Limb (tissue), 2 donors: ENCODE data around the gene PLPP6.
"Not testable (repeated sequence)": the region's sequence is repeated elsewhere in the genome, so short reads cannot be mapped to it uniquely, and the experiment has no call there.

ENCODE experiments used
- DNase-seq, 2 donors: peaks; one replicate each; pipeline ENCODE4 v3.0.0-alpha.2; 2016; ENCODE audit errors: extremely low spot score in 2 of 2

The PLPP6 gene

DNA sequence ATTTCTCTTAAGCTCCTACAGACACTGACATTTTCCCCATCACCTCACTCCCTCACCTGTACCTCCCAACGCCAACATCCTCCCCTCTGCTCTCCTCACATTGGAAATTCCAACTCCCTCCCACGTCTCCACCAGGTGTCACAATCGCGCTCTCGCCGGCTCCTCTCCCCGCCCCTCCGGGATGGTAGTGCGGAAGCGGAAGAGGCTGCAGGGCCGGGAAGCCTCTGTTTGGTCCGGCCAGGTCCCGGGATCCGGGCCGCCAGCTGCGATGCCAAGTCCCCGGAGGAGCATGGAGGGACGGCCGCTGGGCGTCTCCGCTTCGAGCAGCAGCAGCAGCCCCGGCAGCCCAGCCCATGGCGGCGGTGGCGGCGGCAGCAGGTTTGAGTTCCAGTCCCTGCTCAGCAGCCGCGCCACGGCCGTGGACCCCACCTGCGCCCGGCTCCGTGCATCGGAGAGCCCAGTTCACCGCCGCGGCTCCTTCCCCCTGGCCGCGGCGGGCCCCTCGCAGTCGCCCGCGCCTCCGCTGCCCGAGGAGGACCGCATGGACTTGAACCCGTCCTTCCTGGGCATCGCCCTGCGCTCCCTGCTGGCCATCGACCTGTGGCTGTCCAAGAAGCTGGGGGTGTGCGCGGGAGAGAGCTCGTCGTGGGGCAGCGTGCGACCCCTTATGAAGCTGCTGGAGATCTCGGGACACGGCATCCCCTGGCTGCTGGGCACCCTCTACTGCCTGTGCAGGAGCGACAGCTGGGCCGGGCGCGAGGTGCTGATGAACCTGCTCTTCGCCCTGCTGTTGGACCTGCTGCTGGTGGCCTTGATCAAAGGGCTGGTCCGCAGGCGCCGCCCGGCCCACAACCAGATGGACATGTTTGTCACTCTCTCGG lies at the start of gene PLPP6:
Gene PLPP6, plus strand, starts transcription at position 187 of the 881 bp plus-strand sequence. Its CDS starts 82 bp downstream, at position 269.
- peak; percentile 85 to 89 for DNase-seq

DNA sequence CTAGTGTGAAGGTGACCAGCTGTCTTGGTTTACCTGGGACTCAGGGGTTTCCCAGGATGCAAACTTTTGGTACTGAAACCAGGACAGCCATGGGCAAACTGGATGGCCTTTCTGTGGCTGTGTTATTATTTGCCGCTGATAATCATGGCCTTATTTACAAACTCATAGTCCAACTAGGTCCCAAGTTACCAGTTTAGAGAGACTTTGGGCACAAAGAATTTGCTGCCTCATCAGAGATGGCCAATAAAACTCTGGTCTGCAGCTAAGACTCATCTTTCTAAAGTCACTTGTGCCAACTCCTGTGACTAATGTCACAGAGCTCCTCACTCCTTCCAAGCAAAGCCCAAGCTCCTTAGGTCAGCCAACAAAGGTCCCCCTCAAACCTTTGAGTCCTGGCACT lies 47.5 kb upstream of the PLPP6 start:
- no peak for DNase-seq

DNA sequence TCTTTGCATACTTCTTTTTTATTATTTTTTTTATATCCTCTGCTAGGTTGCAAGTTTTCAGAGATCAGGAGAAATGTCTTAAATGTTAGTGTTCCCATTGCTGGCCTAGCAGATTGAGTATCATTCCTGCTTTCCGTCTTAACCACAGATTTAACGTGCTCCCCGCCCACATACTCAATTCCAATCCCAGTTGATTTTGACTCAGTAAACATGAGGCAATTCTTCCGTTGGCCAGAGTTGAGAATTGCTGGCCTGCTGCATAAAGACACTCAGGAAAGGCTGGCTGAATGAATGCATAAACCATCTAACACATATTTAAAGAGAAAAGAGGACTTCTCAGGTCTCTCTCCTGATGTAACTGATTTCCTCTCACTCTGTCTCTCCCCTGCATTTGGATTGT lies 46.8 kb upstream of the PLPP6 start:
- no peak for DNase-seq

DNA sequence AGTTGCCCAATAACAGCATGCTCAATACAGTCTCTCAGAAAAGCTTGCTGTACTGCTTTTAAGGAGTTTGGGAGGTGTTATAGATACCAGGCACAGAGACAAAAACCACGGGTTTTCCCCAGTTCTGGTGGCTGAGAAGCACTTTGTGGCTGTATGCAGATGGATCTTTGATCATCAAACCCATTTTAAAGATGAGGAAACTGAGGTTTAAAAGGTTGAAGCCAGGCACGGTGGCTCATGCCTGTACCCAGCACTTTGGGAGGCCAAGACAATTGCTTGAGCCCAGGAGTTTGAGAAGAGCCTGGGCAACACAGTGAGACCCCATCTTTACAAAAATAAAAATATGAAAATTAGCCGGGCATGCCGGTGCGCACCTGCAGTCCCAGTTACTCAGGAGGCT lies 46.3 kb upstream of the PLPP6 start:
- DNase-seq = no peak

DNA sequence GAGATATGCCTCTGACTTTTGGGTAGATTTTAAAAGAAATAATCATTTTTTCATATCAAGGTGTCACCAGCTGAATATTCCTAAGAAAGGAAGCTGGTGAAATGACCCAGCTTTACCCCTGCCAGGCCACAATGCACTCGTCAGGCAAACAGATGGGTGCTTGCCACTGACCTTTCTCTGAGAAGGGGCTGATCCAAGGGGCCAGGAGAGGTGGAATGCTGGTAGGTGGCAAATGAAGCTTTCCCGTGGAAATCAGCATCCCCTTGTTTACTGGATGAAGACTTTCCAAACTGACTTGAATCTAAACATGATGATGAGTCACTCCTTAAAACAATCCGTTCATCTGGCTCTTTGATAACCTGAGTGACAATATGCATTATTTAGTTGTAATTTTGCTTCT lies 44.3 kb upstream of the PLPP6 start:
- DNase-seq = no peak

DNA sequence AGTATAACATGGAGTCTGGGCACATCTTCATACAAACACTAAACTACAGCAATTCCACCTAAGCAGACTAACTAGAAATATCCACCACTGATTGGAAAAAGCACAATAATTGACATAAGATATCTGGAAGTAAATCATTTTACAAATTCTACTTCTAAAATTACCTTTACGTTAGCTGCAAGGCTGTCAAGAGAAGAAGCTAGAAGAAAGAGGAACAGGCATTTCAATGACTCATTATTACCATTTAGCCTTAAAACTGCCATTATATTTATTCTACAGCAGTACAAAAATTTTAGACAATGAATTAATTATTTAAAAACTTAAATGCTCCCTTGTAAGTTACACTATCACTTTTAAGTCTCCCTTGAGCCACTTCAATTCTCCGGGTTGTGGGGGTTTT lies 43.4 kb upstream of the PLPP6 start:
- no peak for DNase-seq

DNA sequence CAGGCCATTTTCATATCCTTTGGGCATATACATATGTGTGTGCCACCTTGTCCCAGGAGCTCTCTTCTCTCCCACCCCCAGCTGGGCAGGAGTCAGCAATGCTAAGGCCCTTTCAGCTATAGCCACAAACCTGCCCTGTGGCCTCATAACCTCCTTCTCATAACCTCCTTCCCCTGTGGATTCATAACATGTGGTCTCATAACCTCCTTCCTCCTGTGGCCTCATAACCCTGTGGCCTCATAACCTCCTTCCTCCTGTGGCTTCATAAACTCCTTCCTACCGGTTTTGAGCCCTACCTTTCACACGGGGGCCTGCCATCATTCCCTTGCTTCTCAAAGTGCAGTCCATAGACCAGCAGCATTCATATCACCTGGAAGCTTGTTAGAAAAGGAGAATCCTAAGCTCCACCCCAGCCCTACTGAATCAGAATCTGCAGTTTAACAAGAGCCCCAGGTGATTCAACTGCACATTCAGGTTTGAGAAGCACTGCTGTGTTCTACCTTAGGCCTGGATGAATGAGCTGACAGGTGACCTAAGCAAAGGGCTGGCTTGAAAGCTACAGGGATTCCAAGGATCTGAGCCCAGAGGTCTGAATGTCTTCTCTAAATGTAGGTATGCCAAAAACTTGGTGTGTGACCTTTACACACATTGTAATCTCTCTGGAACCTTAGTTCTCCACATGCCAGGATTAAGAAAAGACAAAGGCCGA lies 41.9 kb upstream of the PLPP6 start:
- DNase-seq = no peak

DNA sequence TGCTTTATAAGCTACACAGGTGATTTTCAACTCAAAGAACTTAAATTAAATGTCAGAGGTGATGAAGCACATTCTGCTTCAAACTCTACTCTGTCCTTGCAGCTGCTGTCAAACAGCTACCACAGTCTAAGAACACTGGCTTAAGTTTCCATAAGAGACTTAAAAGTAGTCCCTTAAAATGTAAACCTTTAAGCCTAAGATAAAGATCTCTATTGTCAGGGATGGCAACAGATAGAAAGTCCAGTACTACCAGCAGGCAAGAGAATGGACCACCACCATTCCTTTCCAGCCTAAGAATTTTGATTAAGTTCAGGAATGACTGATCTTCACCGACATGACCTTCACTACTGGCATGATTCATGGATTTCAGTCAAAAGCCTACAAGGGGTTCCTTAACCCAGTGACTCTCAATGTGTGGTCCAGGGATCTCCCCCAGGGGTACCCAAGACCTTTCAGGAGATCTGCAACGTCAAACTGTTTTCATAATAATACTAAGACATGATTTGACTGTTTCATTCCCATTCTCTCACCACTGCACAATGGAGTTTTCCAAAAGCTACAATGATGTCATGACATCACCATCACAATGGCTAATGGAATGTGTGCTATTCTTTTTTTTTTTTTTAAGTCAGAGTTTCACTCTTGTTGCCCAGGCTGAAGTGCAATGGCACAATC lies 41.1 kb upstream of the PLPP6 start:
- no peak for DNase-seq

DNA sequence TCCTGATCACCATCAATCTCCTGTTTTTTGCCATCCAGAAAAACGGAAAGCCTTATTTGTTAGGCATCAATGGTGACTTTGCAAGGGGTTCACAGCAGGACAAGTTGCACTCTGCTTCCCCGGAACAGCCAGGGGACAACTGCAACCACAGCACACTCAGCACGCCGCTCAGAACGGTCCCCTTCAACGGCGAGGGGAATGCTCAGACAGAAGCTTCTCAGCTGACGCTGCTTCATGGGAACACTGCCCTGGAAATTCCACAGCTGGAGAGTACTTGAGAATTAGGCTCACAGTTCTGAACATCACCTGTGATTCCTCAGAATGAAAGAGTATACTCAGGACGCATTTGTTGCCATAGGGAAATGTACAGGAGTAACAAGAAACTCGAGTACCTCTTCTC lies 40.1 kb upstream of the PLPP6 start:
- no peak for DNase-seq

DNA sequence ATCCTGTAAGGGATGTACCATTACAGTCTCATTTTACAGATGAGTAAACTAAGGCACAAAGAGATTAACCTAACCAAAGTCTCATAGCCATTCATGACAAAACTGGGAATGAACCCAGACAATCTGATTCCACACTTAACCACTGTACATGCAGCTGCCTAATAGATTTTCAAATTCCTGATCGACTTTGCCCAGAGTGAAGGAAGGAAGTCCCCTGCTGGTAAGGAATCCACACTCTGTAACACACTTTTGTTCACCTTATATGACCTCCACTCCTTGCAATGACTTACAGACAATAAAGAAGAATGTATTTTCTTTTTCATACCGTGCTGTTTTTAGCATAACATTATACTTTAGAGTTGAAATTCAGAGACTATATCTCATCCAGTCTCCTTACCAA lies 31.3 kb upstream of the PLPP6 start:
- no peak for DNase-seq

DNA sequence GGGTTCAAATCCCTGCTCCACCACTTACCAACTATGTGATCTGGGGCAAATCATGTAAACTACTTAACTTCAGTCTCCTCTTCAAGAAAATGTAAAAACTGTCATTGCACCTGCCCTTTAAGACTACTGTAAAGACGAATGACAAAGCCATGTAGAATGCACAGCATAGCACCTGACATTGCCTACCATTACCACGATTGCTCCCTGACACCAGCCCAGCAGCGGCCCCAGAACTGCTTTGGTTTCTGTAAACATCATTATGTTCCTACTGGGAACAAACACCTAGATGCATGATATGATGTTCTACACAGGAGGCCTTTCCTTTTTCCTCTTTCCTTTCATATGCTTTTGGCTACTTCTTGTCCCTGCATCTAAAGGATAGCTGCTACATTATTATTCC lies 23.1 kb upstream of the PLPP6 start:
- DNase-seq = no peak

DNA sequence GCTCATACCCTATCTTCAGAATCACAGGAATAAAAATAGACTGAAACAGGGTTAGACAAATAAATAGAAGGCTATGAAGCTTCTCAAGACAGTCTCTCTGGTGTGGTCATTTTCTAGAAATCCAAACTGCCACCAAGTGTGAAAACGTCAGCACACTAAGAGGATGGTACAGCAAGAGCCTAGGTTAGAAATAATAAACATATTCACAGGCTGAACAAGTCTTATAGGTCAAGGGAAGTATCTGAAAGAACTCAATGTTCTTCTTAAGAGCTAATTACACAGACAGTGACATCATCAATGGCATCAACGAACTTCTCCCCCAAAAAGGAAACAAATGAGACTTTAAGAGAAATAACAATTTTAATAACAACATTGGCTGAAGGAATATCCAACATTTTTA lies 22.7 kb upstream of the PLPP6 start:
- no peak for DNase-seq

DNA sequence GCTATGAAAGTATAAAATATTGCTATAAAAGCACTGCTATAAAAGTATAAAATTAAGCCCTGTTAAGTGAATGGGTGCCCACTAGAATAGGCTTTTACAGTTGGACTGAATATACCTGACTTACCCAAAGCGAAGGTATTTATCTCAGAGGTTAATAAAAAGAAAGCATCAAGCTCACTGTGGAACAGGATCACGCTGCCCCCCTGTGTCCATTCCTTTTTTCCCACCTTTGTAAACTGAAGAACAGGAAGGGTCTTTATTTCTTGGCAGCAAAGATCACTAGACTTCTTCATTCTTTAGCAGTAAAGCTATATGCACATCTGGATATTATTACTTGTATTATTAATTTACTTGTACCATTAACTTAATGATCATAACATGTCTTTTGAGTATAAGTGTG lies 22.1 kb upstream of the PLPP6 start:
- DNase-seq = peak in 1 of 2 donors; percentile 38

DNA sequence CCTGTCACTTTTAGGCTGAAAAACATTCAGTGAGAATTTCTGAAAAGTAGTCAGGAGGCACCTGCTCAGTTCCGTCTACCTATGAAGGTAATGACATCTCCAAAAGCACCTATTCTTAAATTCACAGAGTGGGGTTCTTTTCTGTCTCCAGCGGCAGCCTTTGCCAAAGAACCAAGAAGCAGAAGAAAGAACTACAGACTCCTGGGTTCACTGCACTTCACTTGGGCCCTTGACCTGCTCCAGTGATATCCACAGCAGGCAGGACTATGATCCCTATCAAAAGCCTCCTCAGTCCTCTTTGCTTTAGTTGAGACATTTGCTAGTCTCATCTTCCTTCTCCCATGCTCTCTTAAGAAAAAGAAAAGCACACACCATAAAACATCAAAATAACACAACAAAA lies 19.7 kb upstream of the PLPP6 start:
- no peak for DNase-seq

DNA sequence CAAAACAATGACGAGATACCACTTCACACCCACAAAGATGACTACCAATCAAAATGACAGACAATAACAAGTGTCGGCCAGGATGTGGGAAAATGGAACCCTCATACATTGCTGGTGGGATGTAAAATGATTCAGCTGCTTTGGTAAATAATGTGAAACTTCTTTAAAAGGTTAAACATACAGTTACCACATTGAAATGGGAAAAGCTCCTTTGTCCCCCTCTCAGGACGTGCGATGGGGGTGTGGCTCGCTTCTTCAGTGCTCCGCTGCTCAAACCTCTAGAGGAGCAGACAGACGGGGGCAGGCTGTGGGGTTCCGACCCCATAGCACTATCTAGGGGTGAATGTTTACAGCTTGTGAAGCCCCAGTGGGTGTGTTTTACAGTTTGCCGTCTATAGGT lies 8.0 kb upstream of the PLPP6 start:
- no peak for DNase-seq

DNA sequence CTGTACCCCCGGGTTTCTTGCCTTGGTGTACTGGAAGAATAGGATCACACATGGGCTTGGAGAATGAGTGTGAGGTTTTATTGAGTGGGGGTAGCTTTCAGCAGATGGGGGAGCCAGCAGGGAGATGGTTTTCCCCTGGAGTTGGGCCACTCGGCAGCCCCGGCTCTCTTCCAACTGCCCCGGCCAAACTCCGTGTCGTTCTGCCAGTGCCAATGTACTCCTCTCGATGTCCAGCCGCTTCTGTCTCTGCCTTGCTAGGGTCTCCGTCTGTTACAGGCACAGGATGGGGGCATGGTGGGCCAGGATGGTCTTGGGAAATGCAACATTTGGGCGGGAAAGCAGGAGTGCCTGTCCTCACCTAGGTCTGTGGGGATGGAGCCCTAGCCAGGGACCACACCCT lies 7.6 kb upstream of the PLPP6 start:
- DNase-seq = no peak

DNA sequence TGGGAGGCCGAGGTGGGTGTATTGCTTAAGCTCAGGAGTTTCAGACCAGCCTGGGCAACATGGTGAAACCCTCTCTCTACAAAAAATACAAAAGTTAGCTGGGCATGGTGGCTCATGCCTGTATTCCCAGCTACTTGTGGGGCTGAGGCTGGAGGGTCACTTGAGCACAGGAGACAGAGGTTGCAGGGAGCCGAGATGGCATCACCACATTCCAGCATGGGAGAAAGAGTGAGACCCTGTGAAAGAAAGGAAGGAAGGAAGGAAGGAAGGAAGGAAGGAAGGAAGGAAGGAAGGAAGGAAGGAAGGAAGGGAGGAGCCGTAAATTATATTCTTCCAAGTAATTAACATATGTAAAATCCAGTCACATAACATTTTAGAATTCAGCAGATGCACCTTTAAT lies 5.9 kb upstream of the PLPP6 start:
- not testable (repeated sequence) for DNase-seq

DNA sequence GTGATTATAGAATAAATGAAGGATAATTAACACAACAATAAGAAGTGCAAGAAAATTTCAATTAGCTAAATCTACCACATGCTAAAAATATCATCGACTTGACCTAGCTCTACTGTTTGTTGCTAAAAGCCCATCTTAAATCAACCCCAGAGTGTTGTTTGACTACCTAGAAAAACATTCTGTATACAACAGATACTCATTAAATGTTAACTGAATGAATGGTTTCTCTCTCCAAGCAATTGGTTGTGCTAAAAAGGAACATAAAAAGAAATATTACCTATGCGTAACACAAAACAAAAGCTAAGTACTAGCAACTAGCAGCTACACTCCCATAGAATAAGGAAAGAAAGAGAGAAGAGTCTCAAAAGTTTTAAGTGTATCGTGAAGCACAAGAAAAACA lies 5.5 kb upstream of the PLPP6 start:
- no peak for DNase-seq

DNA sequence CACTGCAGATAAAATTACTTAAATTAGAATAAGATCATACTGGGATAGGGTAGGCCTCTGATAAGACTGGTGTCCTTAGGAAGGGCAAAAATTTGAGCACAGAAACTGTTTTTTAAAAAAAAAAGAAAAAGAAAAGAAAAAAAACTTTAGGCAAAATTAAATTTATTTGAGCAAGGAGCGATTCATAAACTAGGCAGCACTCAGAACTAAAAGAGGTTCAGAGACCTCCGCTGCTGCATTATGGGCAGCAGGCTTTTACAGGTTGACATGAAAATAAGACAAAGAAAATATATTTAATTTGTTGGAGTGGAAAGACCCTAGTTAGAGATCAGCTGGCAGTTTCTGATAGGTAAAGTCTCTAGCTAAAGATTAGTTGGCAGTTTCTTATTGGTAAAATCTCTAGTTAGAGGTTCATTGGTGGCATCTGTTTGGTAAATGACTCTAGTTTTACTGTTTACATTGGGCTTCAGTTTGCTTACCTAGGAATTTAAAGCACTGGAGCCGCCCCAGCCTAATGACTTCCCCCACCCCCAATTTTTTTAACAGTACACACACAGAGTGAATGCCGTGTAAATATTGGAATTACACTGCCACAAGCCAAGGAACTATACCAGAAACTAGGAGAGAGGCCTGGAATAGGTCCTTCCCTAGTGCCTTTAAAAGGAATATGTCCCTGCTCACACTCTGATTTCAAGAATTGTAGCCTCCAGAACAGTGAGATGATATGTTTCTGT lies 4.5 kb upstream of the PLPP6 start:
- DNase-seq = no peak

DNA sequence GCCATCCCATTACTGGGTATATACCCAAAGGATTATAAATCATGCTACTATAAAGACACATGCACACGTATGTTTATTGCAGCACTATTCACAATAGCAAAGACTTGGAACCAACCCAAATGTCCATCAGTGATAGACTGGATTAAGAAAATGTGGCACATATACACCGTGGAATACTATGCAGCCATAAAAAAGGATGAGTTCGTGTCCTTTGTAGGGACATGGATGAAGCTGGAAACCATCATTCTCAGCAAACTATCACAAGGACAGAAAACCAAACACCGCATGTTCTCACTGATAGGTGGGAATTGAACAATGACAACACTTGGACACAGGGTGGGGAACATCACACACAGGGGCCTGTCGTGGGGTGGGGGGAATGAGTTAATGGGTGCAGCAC lies 1.4 kb upstream of the PLPP6 start:
- not testable (repeated sequence) for DNase-seq

DNA sequence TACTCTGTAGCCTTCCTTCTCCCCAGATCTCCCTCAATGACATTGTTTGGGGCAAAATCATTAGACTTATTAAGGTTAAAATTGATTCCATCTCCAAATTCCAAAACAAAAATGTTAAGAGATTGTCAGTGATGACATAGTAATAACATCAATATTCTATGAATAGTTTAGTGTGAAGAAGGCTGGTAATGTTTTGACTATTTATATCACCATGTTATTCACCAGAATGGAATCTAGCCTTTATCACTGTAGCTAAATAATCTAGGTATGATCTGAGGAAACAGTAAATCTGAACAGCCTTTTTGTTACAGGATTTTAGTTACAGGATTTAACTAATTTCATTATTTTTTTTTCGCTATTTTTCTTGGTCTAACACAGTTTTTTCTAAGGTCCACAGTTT lies 929 bp upstream of the PLPP6 start:
- no peak for DNase-seq

DNA sequence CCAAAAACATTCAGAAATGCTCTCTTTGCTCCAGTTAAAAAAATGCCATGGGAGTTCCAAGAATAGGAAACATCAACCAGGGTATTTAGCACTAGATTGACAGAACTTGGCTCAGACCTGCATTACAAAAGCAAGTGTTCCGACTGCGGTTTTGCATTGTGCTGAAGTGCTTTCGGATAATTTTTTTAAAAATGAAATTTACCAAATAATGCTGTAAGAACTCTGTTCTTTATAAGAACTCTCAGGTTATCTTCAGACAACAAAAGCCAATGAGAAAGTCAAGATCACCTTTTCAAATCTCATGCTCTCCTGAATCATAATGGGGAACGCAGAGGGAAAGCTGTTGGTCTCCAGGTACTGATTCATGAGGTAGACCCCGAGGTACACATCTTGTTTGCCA lies 483 bp upstream of the PLPP6 start:
- DNase-seq = no peak
